Esophagus squamous epithelium (tissue), 4 donors: Measurements from ENCODE around the gene LRP1B.

Experiments
- CTCF ChIP-seq, 6 experiments: fragments of 450-650 bp in 4 of 6; fragments of 200-600 bp in 2 of 6; sonication (generic) in 2 of 6; IDR thresholded peaks; one replicate each; pipeline ENCODE4 v1.5.1; 2016 to 2019; ENCODE audit warnings: antibody characterized with exemption in 6 of 6, mild to moderate bottlenecking in 4 of 6, moderate library complexity in 4 of 6
- POLR2A ChIP-seq, 4 donors: fragments of 450-650 bp; IDR thresholded peaks; one replicate each; pipeline ENCODE4 v1.6.1; 2017; ENCODE audit warnings: antibody characterized with exemption in 4 of 4, mild to moderate bottlenecking in 4 of 4, moderate library complexity in 3 of 4

GRCh38 chr2:141844231-141844630 lies 286.6 kb downstream of the LRP1B start:
- TF ChIP-seq POLR2A (IDR thresholded peaks at IDR 0.05) (no peak), CTCF (IDR thresholded peaks at IDR 0.05) (no peak)
